GM23338 (cell line): ENCODE results near the gene CNGA1. TPM values are rescaled to one million over a fixed set of nuclear protein-coding genes. Genes with fewer than 3 reads are reported as not detected.

Source experiments
- ATAC-seq: fragments of 200-7000 bp; cut with Tn5 transposase; 3 replicates; pipeline ENCODE4 v1.9.1; 2020
- DNase-seq: peaks from one replicate; pipeline ENCODE4 v3.0.0-alpha.2; 2015; ENCODE audit warnings: low spot score
- H2AFZ ChIP-seq: fragments of 200-600 bp; sonication (generic); 2 replicates; pipeline ENCODE4 v1.8.0; 2016; ENCODE audit warnings: antibody characterized with exemption, mild to moderate bottlenecking, moderate library complexity
- H3F3A ChIP-seq: fragments of 200-600 bp; sonication (generic); replicated peaks from 2 replicates; pipeline ENCODE4 v1.8.0; 2017; ENCODE audit warnings: antibody characterized with exemption, mixed run types, low read depth
- H3K27ac ChIP-seq: fragments of 200-600 bp; sonication (generic); 2 replicates; pipeline ENCODE4 v1.6.1; 2016; ENCODE audit warnings: low read depth
- H3K27me3 ChIP-seq: fragments of 200-600 bp; sonication (generic); 2 replicates; pipeline ENCODE4 v1.8.0; 2016; ENCODE audit warnings: mild to moderate bottlenecking, mixed run types, moderate library complexity; ENCODE audit not compliant: insufficient read depth
- H3K36me3 ChIP-seq: fragments of 200-600 bp; sonication (generic); 2 replicates; pipeline ENCODE4 v1.8.0; 2016; ENCODE audit warnings: mild to moderate bottlenecking; ENCODE audit not compliant: insufficient read depth
- H3K4me1 ChIP-seq: fragments of 200-600 bp; sonication (generic); 2 replicates; pipeline ENCODE4 v1.8.0; 2016; ENCODE audit warnings: mild to moderate bottlenecking, moderate library complexity; ENCODE audit not compliant: insufficient read depth
- H3K4me2 ChIP-seq: fragments of 200-600 bp; sonication (generic); 2 replicates; pipeline ENCODE4 v1.7.1; 2017; ENCODE audit warnings: mixed run types
- H3K4me3 ChIP-seq: fragments of 200-600 bp; sonication (generic); 2 replicates; pipeline ENCODE4 v1.6.1; 2016; ENCODE audit warnings: mixed run types
- H3K79me2 ChIP-seq: fragments of 200-600 bp; sonication (generic); replicated peaks from 2 replicates; pipeline ENCODE4 v1.8.0; 2017; ENCODE audit warnings: mild to moderate bottlenecking; ENCODE audit not compliant: insufficient read depth
- H3K9me2 ChIP-seq: fragments of 200-600 bp; sonication (generic); 2 replicates; pipeline ENCODE4 v1.8.0; 2017; ENCODE audit not compliant: insufficient read depth
- H4K20me1 ChIP-seq: fragments of 200-600 bp; sonication (generic); replicated peaks from 2 replicates; pipeline ENCODE4 v1.8.0; 2017; ENCODE audit warnings: mild to moderate bottlenecking; ENCODE audit not compliant: insufficient read depth
- H3K27ac Mint-ChIP-seq: 2 replicates; pipeline ENCODE4 v1.8.0; 2020; ENCODE audit warnings: inconsistent platforms, mild to moderate bottlenecking, moderate library complexity, mixed read lengths
- H3K27me3 Mint-ChIP-seq: 3 replicates; pipeline ENCODE4 v1.8.0; 2022; ENCODE audit warnings: low read depth, mild to moderate bottlenecking, moderate library complexity, mixed read lengths, inconsistent platforms; ENCODE audit not compliant: insufficient read depth, poor library complexity
- H3K36me3 Mint-ChIP-seq: 3 replicates; pipeline ENCODE4 v1.8.0; 2021; ENCODE audit warnings: low read depth, mild to moderate bottlenecking, inconsistent platforms, moderate library complexity, mixed read lengths
- H3K4me1 Mint-ChIP-seq: 3 replicates; pipeline ENCODE4 v1.8.0; 2020; ENCODE audit warnings: mild to moderate bottlenecking, inconsistent platforms, mixed read lengths
- H3K4me3 Mint-ChIP-seq: 3 replicates; pipeline ENCODE4 v1.8.0; 2021; ENCODE audit warnings: moderate library complexity, mild to moderate bottlenecking, inconsistent platforms, mixed read lengths
- H3K9me3 Mint-ChIP-seq: 3 replicates; pipeline ENCODE4 v1.8.0; 2020; ENCODE audit warnings: moderate library complexity, mild to moderate bottlenecking, inconsistent platforms, mixed read lengths
- EZH2 ChIP-seq: fragments of 200-600 bp; sonication (generic); IDR thresholded peaks from one replicate; pipeline ENCODE4 v1.8.0; 2017; ENCODE audit warnings: antibody characterized with exemption, mild to moderate bottlenecking, low read depth; ENCODE audit not compliant: unreplicated experiment
- EZH2phosphoT487 ChIP-seq: fragments of 200-600 bp; sonication (generic); IDR thresholded peaks from one replicate; pipeline ENCODE4 v1.8.1; 2018; ENCODE audit warnings: antibody characterized with exemption; ENCODE audit not compliant: unreplicated experiment
- JUNB ChIP-seq: IDR thresholded peaks from one replicate; pipeline ENCODE4 v1.6.1; 2016; ENCODE audit warnings: antibody characterized with exemption; ENCODE audit not compliant: unreplicated experiment
- NANOG ChIP-seq: IDR thresholded peaks from 2 replicates; pipeline ENCODE4 v1.6.1; 2016; ENCODE audit warnings: antibody characterized with exemption, borderline replicate concordance
- POLR2AphosphoS5 ChIP-seq: IDR thresholded peaks from 2 replicates; pipeline ENCODE4 v1.6.1; 2016; ENCODE audit warnings: antibody characterized with exemption, low read depth
- STAT1 ChIP-seq: IDR thresholded peaks from one replicate; pipeline ENCODE4 v1.6.1; 2016; ENCODE audit warnings: antibody characterized with exemption; ENCODE audit not compliant: unreplicated experiment
- ZNF114 ChIP-seq: fragments of 250-450 bp; sonication (Bioruptor Pico); IDR thresholded peaks from 2 replicates; pipeline ENCODE4 v1.5.0; 2020; ENCODE audit warnings: mild to moderate bottlenecking, moderate library complexity
- polyA plus RNA-seq: library from polyadenylated mRNA; unstranded; fragments of >200 nt; fragmentation: Nextera tagmentation; extraction: Ambion mirVana; gene quantifications from 2 replicates; pipeline ENCODE4 v1.2.1, GENCODE V29; 2016
- total RNA-seq: library from RNA; depleted of rRNA; stranded (reverse); fragments of >200 nt; shearing (Covaris generic); gene quantifications from 2 replicates; pipeline ENCODE4 v1.2.3, GENCODE V29; 2014
- TF ChIP-seq, protein P1 (sequence below): fragments of 250-450 bp; sonication (Bioruptor Pico); IDR thresholded peaks from 2 replicates; pipeline ENCODE4 v1.5.0; 2020; ENCODE audit warnings: mild to moderate bottlenecking, moderate library complexity
- TF ChIP-seq, protein P2 (sequence below): IDR thresholded peaks from 2 replicates; pipeline ENCODE4 v1.6.1; 2016; ENCODE audit warnings: antibody characterized with exemption
- TF ChIP-seq, protein P3 (sequence below), 2 experiments: fragments of 200-600 bp in 1 of 2; sonication (generic) in 1 of 2; conservative IDR thresholded peaks; 2 replicates each; pipeline versions ENCODE4 v1.5.1 to v1.6.1; 2016 to 2017; ENCODE audit warnings: antibody characterized with exemption in 2 of 2, low read depth in 2 of 2, mild to moderate bottlenecking in 2 of 2, moderate library complexity in 1 of 2

CNGA1 gene
- total and polyA plus RNA-seq, 2 experiments from 2014 or later, result 3.3 to 4.9 TPM

DNA sequence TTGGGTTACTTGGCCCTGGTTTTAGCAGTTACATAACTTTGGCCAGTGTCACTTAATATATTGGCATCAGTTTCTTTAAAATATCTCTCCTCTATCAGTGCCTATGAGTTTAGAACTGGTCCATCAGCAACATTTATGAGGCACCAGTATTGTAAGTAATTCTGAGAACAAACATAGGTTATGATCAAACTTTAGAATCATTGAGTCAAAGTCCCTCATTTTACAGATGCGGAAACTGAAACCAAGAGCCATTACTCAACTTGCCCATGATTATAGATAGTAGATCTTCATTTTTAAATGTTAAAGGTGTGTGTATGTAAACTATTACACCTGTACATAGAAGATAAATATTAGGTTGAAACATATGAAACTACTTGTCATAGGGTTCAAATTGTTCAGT is 4.6 kb upstream of the CNGA1 start (continued):
- TF ChIP-seq, protein P1, sequence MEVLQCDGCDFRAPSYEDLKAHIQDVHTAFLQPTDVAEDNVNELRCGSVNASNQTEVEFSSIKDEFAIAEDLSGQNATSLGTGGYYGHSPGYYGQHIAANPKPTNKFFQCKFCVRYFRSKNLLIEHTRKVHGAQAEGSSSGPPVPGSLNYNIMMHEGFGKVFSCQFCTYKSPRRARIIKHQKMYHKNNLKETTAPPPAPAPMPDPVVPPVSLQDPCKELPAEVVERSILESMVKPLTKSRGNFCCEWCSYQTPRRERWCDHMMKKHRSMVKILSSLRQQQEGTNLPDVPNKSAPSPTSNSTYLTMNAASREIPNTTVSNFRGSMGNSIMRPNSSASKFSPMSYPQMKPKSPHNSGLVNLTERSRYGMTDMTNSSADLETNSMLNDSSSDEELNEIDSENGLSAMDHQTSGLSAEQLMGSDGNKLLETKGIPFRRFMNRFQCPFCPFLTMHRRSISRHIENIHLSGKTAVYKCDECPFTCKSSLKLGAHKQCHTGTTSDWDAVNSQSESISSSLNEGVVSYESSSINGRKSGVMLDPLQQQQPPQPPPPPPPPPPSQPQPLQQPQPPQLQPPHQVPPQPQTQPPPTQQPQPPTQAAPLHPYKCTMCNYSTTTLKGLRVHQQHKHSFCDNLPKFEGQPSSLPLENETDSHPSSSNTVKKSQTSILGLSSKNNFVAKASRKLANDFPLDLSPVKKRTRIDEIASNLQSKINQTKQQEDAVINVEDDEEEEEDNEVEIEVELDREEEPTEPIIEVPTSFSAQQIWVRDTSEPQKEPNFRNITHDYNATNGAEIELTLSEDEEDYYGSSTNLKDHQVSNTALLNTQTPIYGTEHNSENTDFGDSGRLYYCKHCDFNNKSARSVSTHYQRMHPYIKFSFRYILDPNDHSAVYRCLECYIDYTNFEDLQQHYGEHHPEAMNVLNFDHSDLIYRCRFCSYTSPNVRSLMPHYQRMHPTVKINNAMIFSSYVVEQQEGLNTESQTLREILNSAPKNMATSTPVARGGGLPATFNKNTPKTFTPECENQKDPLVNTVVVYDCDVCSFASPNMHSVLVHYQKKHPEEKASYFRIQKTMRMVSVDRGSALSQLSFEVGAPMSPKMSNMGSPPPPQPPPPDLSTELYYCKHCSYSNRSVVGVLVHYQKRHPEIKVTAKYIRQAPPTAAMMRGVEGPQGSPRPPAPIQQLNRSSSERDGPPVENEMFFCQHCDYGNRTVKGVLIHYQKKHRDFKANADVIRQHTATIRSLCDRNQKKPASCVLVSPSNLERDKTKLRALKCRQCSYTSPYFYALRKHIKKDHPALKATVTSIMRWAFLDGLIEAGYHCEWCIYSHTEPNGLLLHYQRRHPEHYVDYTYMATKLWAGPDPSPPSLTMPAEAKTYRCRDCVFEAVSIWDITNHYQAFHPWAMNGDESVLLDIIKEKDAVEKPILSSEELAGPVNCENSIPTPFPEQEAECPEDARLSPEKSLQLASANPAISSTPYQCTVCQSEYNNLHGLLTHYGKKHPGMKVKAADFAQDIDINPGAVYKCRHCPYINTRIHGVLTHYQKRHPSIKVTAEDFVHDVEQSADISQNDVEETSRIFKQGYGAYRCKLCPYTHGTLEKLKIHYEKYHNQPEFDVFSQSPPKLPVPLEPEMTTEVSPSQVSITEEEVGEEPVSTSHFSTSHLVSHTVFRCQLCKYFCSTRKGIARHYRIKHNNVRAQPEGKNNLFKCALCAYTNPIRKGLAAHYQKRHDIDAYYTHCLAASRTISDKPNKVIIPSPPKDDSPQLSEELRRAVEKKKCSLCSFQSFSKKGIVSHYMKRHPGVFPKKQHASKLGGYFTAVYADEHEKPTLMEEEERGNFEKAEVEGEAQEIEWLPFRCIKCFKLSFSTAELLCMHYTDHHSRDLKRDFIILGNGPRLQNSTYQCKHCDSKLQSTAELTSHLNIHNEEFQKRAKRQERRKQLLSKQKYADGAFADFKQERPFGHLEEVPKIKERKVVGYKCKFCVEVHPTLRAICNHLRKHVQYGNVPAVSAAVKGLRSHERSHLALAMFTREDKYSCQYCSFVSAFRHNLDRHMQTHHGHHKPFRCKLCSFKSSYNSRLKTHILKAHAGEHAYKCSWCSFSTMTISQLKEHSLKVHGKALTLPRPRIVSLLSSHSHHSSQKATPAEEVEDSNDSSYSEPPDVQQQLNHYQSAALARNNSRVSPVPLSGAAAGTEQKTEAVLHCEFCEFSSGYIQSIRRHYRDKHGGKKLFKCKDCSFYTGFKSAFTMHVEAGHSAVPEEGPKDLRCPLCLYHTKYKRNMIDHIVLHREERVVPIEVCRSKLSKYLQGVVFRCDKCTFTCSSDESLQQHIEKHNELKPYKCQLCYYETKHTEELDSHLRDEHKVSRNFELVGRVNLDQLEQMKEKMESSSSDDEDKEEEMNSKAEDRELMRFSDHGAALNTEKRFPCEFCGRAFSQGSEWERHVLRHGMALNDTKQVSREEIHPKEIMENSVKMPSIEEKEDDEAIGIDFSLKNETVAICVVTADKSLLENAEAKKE (CRISPR knock-in tag), result no peak

DNA sequence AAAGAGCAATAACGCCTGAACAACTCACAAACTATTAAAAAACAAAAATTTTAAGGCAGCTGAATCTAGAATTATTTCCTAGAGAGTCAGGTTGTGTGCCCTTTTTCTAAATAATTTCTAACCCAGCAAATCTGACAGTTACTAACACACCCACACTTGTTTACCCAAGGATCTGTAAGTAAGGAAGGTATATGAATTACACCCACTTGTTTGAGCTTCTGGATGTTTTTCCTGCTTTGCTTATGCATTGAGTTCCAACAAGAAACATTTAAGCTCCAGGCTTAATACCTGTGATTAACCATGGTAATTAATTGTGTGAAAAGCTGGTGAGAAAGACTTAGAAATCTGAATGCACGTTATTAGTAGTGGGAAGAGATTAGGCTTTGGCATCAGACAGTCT is 1.6 kb upstream of the CNGA1 start:
- Histone ChIP-seq H4K20me1 (peaks cover 7% of the 10 kb centered on the region), H3K4me3 (peak overlapping the region; percentile 97), H3K4me2 (peak overlapping the region; percentile 98), H3K27me3 (peaks cover 17% of the 10 kb centered on the region), H3K79me2 (peaks cover 24% of the 10 kb centered on the region), H3K4me1 (peaks cover 7% of the 10 kb centered on the region; the same call in 1 of the 2 replicates), H3K9me2 (peaks cover 8% of the 10 kb centered on the region; the same call in 1 of the 2 replicates), H2AFZ (no peak overlapping the region), H3F3A (peaks cover 5% of the 10 kb centered on the region; the same call in 1 of the 2 replicates), H3K36me3 (no peaks in the 10 kb centered on the region), H3K27ac (no peak overlapping the region)
- Mint-ChIP-seq H3K9me3 (peaks cover 2% of the 10 kb centered on the region; the same call in 1 of the 3 replicates), H3K4me3 (peak overlapping the region; percentile 16; the same call in 2 of the 3 replicates), H3K27me3 (peaks cover 10% of the 10 kb centered on the region), H3K36me3 (peaks cover 11% of the 10 kb centered on the region), H3K27ac (no peak overlapping the region), H3K4me1 (peaks cover 11% of the 10 kb centered on the region)
- ATAC-seq (no peak), DNase-seq (no peak)
- TF ChIP-seq EZH2, result no peak
- TF ChIP-seq, protein P2, sequence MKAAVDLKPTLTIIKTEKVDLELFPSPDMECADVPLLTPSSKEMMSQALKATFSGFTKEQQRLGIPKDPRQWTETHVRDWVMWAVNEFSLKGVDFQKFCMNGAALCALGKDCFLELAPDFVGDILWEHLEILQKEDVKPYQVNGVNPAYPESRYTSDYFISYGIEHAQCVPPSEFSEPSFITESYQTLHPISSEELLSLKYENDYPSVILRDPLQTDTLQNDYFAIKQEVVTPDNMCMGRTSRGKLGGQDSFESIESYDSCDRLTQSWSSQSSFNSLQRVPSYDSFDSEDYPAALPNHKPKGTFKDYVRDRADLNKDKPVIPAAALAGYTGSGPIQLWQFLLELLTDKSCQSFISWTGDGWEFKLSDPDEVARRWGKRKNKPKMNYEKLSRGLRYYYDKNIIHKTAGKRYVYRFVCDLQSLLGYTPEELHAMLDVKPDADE, result no peak
- TF ChIP-seq ZNF114, result no peak
- no peak for TF ChIP-seq JUNB
- no peak for TF ChIP-seq POLR2AphosphoS5
- TF ChIP-seq, protein P3, sequence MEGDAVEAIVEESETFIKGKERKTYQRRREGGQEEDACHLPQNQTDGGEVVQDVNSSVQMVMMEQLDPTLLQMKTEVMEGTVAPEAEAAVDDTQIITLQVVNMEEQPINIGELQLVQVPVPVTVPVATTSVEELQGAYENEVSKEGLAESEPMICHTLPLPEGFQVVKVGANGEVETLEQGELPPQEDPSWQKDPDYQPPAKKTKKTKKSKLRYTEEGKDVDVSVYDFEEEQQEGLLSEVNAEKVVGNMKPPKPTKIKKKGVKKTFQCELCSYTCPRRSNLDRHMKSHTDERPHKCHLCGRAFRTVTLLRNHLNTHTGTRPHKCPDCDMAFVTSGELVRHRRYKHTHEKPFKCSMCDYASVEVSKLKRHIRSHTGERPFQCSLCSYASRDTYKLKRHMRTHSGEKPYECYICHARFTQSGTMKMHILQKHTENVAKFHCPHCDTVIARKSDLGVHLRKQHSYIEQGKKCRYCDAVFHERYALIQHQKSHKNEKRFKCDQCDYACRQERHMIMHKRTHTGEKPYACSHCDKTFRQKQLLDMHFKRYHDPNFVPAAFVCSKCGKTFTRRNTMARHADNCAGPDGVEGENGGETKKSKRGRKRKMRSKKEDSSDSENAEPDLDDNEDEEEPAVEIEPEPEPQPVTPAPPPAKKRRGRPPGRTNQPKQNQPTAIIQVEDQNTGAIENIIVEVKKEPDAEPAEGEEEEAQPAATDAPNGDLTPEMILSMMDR (conservative IDR thresholded peaks at IDR 0.05; ENCODE audit: low read depth in 2 of 2), result no peak
- TF ChIP-seq EZH2phosphoT487, result no peak
- no peak for TF ChIP-seq NANOG
- no peak for TF ChIP-seq STAT1
